Ovary (tissue), 3 donors: ENCODE data around the gene CNNM2.

Experiments
- POLR2A ChIP-seq: fragments of 450-650 bp; IDR thresholded peaks from one replicate; pipeline ENCODE4 v1.6.1; 2017; ENCODE audit warnings: antibody characterized with exemption, mild to moderate bottlenecking, moderate library complexity
- TF ChIP-seq, protein P1 (sequence below), 3 donors: fragments of 450-650 bp in 2 of 3; fragments of 200-600 bp in 1 of 3; IDR thresholded peaks; one replicate each; pipeline versions ENCODE4 v1.5.1 to v1.8.0; 2016 to 2022; ENCODE audit warnings: antibody characterized with exemption in 3 of 3, mild to moderate bottlenecking in 1 of 3
- donor health status: DM: no; HTN: no; CAD: no.

DNA sequence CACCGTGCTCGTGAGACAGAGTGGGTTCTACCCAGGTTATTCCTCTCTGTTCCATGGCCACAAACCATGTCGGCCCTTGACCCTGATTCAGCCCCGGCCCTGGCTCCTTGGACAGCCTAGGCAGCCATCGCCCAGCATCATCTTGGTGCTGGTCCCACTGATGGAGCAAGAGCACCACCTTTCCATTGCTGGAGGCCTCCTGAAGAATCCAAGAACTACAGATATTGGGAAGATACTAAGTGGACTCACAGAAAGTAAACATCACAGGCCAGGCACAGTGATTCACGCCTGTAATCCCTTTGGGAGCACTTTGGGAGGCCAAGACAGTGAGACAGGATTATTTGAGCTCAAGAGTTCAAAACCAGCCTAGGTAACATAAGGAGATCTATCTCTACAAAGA lies 149.9 kb downstream of the CNNM2 start:
- TF ChIP-seq POLR2A = no peak
- TF ChIP-seq, protein P1, sequence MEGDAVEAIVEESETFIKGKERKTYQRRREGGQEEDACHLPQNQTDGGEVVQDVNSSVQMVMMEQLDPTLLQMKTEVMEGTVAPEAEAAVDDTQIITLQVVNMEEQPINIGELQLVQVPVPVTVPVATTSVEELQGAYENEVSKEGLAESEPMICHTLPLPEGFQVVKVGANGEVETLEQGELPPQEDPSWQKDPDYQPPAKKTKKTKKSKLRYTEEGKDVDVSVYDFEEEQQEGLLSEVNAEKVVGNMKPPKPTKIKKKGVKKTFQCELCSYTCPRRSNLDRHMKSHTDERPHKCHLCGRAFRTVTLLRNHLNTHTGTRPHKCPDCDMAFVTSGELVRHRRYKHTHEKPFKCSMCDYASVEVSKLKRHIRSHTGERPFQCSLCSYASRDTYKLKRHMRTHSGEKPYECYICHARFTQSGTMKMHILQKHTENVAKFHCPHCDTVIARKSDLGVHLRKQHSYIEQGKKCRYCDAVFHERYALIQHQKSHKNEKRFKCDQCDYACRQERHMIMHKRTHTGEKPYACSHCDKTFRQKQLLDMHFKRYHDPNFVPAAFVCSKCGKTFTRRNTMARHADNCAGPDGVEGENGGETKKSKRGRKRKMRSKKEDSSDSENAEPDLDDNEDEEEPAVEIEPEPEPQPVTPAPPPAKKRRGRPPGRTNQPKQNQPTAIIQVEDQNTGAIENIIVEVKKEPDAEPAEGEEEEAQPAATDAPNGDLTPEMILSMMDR (IDR thresholded peaks at IDR 0.05) = no peak
